Activated naive CD4-positive, alpha-beta T cell treated with anti-CD3 and anti-CD28 coated beads for 36 hours (primary cell): ENCODE data around the gene GLIS1. TPM values are rescaled to one million over a fixed set of nuclear protein-coding genes. Genes with fewer than 3 reads are reported as not detected.

Experiments used
- CTCF ChIA-PET: fragments of 350-600 bp; sonication (Branson Sonifier 250); formaldehyde crosslinking; loops from one replicate; lab custom pipeline; 2021; ENCODE audit warnings: antibody characterized with exemption; lab: Charles Lee
- DNase-seq: peaks from one replicate; pipeline ENCODE4 v3.0.0-alpha.2; 2020
- H3K27ac Mint-ChIP-seq: one replicate; pipeline ENCODE4 v1.8.0; 2021; ENCODE audit warnings: mild to moderate bottlenecking, mixed read lengths
- H3K27me3 Mint-ChIP-seq: one replicate; pipeline ENCODE4 v1.8.0; 2021; ENCODE audit warnings: low read depth, mixed read lengths
- H3K36me3 Mint-ChIP-seq: one replicate; pipeline ENCODE4 v1.8.0; 2021; ENCODE audit warnings: low read depth, mixed read lengths
- H3K4me1 Mint-ChIP-seq: one replicate; pipeline ENCODE4 v1.8.0; 2021; ENCODE audit warnings: low read depth, mixed read lengths
- H3K4me3 Mint-ChIP-seq: one replicate; pipeline ENCODE4 v1.8.0; 2021; ENCODE audit warnings: mild to moderate bottlenecking, moderate library complexity, mixed read lengths
- H3K9me3 Mint-ChIP-seq: one replicate; pipeline ENCODE4 v1.8.0; 2021; ENCODE audit warnings: mixed read lengths
- intact Hi-C: fragments of 100-400 bp; cut with micrococcal nuclease; formaldehyde crosslinking; loops from one replicate; pipeline ENCODE4 v1.15.1; 2023
- total RNA-seq, 2 experiments: library from RNA; stranded (reverse); gene quantifications; one replicate each; pipeline ENCODE4 v1.2.3, GENCODE V29; 2021

Gene GLIS1
- total RNA-seq, 2 experiments from 2014 or later = not detected

- H3K27ac Mint-ChIP-seq = no peak overlapping the region
- intact Hi-C loops = no loop called here
- CTCF ChIA-PET = no interaction called here
- H3K4me1 Mint-ChIP-seq = no peaks in the 10 kb centered on the region
- no peaks in the 10 kb centered on the region for H3K27me3 Mint-ChIP-seq
- H3K4me3 Mint-ChIP-seq = no peak overlapping the region
- no peaks in the 10 kb centered on the region for H3K36me3 Mint-ChIP-seq
- DNase-seq = no peak
- no peaks in the 10 kb centered on the region for H3K9me3 Mint-ChIP-seq
Measured at GRCh38 chr1:53546409-53547155, 192.4 kb downstream of the GLIS1 start.

- DNase-seq = no peak
- CTCF ChIA-PET = no interaction called here
- no peaks in the 10 kb centered on the region for H3K27me3 Mint-ChIP-seq
- no peaks in the 10 kb centered on the region for H3K9me3 Mint-ChIP-seq
- intact Hi-C loops = no loop called here
- H3K4me3 Mint-ChIP-seq = no peak overlapping the region
- H3K27ac Mint-ChIP-seq = no peak overlapping the region
- H3K4me1 Mint-ChIP-seq = no peaks in the 10 kb centered on the region
- H3K36me3 Mint-ChIP-seq = no peaks in the 10 kb centered on the region
Measured at GRCh38 chr1:53545663-53546408, 193.1 kb downstream of the GLIS1 start.

DNA sequence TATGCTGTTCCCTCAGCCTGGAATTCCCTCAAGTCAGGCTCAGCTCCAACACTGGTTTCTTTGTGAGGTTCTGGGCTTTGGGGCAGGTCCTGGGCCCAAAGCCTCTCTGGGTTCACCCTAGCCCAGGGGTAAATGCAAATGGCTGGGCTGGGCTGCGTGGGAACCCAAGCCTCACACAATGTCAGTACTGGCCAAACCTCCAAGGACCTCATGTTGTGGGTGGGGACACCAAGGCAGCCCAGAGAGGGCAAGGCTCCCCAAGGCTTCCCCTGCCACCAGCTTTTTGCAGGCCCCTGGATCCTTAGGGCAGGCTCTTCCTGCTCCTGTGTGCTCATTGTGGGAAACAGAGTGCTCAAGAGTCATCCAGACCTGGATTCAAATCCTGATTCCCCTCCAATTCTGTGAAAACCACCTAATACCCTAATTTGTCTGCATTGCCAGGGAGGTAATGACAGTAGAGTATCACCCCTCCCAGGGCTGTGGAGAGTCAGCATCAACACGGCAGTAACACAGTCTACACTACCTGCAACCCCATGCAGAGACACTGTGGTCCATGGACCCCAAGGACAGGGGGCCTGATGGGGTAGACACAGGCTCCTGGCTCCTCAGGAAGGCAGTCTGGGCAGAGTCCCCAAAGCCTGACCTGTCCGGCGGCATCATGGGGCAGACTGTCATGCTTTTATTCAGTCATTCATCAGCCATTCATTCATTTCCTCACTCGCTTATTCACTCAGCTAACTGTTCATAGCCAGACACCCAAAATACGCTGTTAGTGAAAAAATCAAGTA is 194.0 kb downstream of the GLIS1 start:
- H3K27me3 Mint-ChIP-seq = no peaks in the 10 kb centered on the region
- intact Hi-C loops = no loop called here
- H3K27ac Mint-ChIP-seq = no peak overlapping the region
- CTCF ChIA-PET = no interaction called here
- H3K9me3 Mint-ChIP-seq = no peaks in the 10 kb centered on the region
- DNase-seq = no peak
- no peak overlapping the region for H3K4me3 Mint-ChIP-seq
- H3K36me3 Mint-ChIP-seq = no peaks in the 10 kb centered on the region
- no peaks in the 10 kb centered on the region for H3K4me1 Mint-ChIP-seq

DNA sequence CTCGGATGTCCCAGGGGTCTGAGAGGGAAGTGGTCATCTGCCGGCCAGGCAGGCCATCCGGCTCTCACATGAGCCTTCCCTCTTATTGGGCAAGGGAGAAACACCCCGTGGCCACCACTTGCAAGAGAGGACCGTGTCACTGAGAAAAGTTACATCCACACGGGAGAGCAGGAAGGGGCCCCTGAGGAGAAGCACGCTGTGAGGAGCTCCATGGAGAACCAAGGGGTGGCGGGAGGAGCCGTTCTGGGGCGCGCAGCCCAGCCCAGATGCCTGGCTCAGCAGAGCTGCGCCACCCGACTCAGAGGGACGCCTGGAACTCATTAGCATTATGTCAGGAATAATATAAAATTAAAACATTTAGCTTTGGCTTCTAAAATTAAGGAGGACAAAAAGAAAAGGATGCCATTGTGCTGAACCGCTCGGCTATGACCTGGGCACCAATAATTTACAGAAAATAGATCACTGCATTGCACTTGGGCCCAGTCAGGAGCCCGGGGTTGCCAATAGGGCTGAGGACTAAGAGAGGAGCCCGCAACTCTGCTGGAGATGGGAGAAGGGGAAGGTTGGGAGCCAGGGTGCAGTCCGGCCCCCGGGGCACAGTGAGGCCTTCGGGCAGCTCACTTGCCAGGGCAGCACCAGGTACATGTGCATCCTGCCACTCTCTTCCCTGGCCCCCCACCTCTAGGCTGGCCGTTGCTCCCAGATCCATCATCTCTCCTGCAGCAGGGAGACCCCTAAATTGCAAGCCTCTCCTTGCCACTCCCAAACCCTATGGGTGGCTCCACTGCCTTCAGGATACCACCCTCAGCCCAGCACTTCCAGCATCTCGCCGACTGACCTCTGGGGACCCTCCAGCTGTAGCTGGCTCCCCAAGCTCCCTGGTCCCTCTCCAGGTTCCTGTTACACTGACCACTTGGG is 194.9 kb downstream of the GLIS1 start:
- Mint-ChIP-seq H3K27me3 (no peaks in the 10 kb centered on the region), H3K4me1 (no peaks in the 10 kb centered on the region), H3K36me3 (no peaks in the 10 kb centered on the region), H3K4me3 (no peak overlapping the region), H3K9me3 (no peaks in the 10 kb centered on the region), H3K27ac (no peak overlapping the region)
- intact Hi-C loops = no loop called here
- no peak for DNase-seq
- CTCF ChIA-PET = no interaction called here

- Mint-ChIP-seq H3K9me3 (no peaks in the 10 kb centered on the region), H3K27me3 (no peaks in the 10 kb centered on the region), H3K4me3 (no peak overlapping the region), H3K36me3 (no peaks in the 10 kb centered on the region), H3K27ac (no peak overlapping the region), H3K4me1 (no peaks in the 10 kb centered on the region)
- no peak for DNase-seq
- intact Hi-C loops = no loop called here
- CTCF ChIA-PET = no interaction called here
Measured at GRCh38 chr1:53543130-53543777, 195.7 kb downstream of the GLIS1 start.

DNA sequence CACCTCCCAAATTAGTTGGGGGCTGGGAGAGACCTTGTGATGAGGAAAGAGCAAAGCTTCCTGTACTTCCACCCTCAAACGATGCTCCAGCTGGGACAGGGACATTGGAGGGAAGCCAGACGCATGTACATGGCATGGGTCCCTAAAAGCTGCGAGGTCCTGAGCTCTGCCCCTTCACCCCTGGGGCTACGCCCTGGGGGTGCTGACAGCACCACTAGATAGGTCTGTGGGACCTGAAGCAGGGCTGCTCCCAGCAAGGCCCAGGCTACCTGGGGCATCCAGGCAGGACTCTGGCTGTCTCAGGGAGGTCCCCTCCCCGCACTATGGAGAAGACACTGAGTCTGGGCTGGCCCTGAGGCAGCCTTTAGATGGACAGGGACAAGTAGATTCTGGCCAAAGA is 196.4 kb downstream of the GLIS1 start:
- no peaks in the 10 kb centered on the region for H3K36me3 Mint-ChIP-seq
- H3K27ac Mint-ChIP-seq = no peak overlapping the region
- H3K9me3 Mint-ChIP-seq = no peaks in the 10 kb centered on the region
- H3K27me3 Mint-ChIP-seq = no peaks in the 10 kb centered on the region
- no peaks in the 10 kb centered on the region for H3K4me1 Mint-ChIP-seq
- DNase-seq = no peak
- CTCF ChIA-PET = no interaction called here
- H3K4me3 Mint-ChIP-seq = no peak overlapping the region
- intact Hi-C loops = no loop called here

DNA sequence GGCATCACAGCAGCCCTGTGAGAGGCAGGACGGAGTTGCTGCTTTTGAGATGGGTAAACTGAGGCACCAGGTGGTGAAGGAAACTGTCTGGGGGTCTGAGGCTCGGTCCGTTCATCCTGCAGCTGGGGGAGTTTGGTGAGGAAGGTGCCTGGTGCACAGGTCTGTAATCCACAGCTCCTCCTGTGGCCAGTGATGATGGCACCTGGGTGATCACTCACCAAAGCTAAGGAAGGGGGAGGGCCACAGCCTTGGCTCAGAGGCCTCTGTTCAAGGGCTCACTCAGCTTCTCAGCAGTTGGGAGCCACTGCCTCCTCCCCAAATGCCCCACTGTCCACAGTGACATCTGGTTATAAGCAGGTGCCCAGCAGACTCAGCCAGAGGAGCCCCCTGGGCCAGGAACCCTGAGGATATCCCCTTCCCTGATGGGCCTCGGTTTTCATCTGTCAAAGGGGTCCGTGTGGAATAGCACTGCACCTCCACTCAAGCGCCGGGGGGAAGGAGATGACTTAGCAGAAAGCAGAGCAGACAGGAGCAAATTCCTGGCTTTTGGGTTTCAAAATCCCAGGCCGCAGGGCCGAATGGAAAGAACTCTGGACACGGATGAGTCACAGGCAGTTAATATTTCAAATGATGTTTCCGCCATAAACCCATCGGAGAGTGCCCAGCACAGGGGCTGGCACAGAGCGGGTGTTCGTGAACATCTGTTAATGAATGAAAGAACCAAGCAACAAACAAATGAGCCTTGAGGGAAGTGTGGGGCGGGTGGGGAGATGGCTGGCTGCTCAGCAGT is 197.0 kb downstream of the GLIS1 start:
- no peaks in the 10 kb centered on the region for H3K27me3 Mint-ChIP-seq
- H3K27ac Mint-ChIP-seq = no peak overlapping the region
- H3K9me3 Mint-ChIP-seq = no peaks in the 10 kb centered on the region
- no peak overlapping the region for H3K4me3 Mint-ChIP-seq
- intact Hi-C loops = loop anchor here (2.0 kb wide), 1 partner anchor 21 kb away; no protein-coding TSS in a partner anchor
- no peaks in the 10 kb centered on the region for H3K36me3 Mint-ChIP-seq
- no peaks in the 10 kb centered on the region for H3K4me1 Mint-ChIP-seq
- peak; percentile 20 for DNase-seq
- CTCF ChIA-PET = interaction anchor here (0.8 kb wide), 1 partner anchor 490 kb away, joined by 3 read pairs; no protein-coding TSS in a partner anchor

GRCh38 chr1:53541263-53541625 is 197.7 kb downstream of the GLIS1 start:
- DNase-seq = no peak
- CTCF ChIA-PET = interaction anchor here (0.8 kb wide), 1 partner anchor 491 kb away, joined by 3 read pairs; no protein-coding TSS in a partner anchor
- Mint-ChIP-seq H3K9me3 (no peaks in the 10 kb centered on the region), H3K4me1 (no peaks in the 10 kb centered on the region), H3K27me3 (no peaks in the 10 kb centered on the region), H3K27ac (no peak overlapping the region), H3K4me3 (no peak overlapping the region), H3K36me3 (no peaks in the 10 kb centered on the region)
- intact Hi-C loops = loop anchor here (2.0 kb wide), 1 partner anchor 20 kb away; no protein-coding TSS in a partner anchor

DNA sequence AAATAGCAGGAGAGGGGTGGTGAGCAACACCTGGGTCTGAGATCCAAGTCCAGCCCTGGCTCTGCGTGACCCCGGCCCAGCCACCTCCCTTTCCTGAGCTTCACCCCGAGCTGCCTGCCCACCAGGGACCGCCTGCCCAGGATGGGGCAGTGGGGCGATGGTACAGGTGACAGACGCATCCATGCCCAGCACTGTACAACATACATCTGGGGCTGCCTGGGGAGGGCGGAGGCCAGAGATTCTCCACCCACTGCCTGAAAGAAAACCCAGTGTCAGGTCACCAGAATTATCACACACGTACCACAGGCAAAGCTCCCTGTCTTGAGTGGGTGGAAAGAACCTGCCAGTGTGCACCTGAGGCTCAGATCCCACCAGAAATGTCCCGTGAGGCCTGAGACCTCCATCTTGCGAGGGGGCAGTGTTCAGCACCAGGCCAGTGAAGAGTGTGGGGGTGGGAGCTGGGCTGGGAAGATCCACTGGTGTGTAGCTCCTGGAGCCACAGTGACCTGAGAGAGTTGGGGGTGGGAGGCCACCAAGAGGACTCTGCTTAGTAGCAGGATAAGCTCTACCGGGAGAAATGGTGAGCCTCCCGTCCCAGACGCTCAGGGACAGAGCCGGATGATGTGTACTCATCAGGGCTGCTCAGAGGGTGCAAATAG is 198.2 kb downstream of the GLIS1 start:
- Mint-ChIP-seq H3K27me3 (no peaks in the 10 kb centered on the region), H3K9me3 (no peaks in the 10 kb centered on the region), H3K4me1 (no peaks in the 10 kb centered on the region), H3K36me3 (no peaks in the 10 kb centered on the region), H3K4me3 (no peak overlapping the region), H3K27ac (no peak overlapping the region)
- intact Hi-C loops = loop anchor here (2.0 kb wide), 1 partner anchor 20 kb away; no protein-coding TSS in a partner anchor
- no peak for DNase-seq
- CTCF ChIA-PET = interaction anchor here (0.8 kb wide), 1 partner anchor 492 kb away, joined by 3 read pairs; no protein-coding TSS in a partner anchor

GRCh38 chr1:53539711-53540603 is 199.0 kb downstream of the GLIS1 start:
- Mint-ChIP-seq H3K4me3 (no peak overlapping the region), H3K27me3 (no peaks in the 10 kb centered on the region), H3K27ac (no peak overlapping the region), H3K4me1 (no peaks in the 10 kb centered on the region), H3K36me3 (no peaks in the 10 kb centered on the region), H3K9me3 (no peaks in the 10 kb centered on the region)
- no peak for DNase-seq
- intact Hi-C loops = loop anchor here (2.0 kb wide), 1 partner anchor 19 kb away; no protein-coding TSS in a partner anchor
- CTCF ChIA-PET = no interaction called here
